Amygdala (tissue), 56 donors: Measurements from ENCODE around the gene HEATR9.

Experiments used
- DNase-seq, 56 donors: peaks; one replicate each; lab custom pipeline; 2025; lab: John Stamatoyannopoulos, UW

The HEATR9 gene

GRCh38 chr17:35867574-35867973, 1.1 kb downstream of the HEATR9 start:
- no peak for DNase-seq

- DNase-seq = no peak
Measured at GRCh38 chr17:35866341-35866950, 2.2 kb downstream of the HEATR9 start.

GRCh38 chr17:35865412-35866340, 3.0 kb downstream of the HEATR9 start:
- DNase-seq = no peak

GRCh38 chr17:35864853-35865252, 3.8 kb downstream of the HEATR9 start:
- DNase-seq = no peak

GRCh38 chr17:35856603-35857002, 12.1 kb downstream of the HEATR9 start:
- DNase-seq = no peak

- no peak for DNase-seq
Measured at GRCh38 chr17:35855965-35856364, 12.7 kb downstream of the HEATR9 start.

- DNase-seq = peak in 24 of 56 donors; percentile 1 to 68 (median 8)
Measured at GRCh38 chr17:35849469-35850348, 19.0 kb downstream of the HEATR9 start.

- no peak for DNase-seq
Measured at GRCh38 chr17:35847633-35848373, 20.9 kb downstream of the HEATR9 start.

- no peak for DNase-seq
Measured at GRCh38 chr17:35847006-35847405, 21.7 kb downstream of the HEATR9 start.

GRCh38 chr17:35846055-35846809, 22.5 kb downstream of the HEATR9 start:
- DNase-seq = no peak

- DNase-seq = no peak
Measured at GRCh38 chr17:35844547-35844946, 24.1 kb downstream of the HEATR9 start.

GRCh38 chr17:35843698-35844097, 25.0 kb downstream of the HEATR9 start:
- DNase-seq = no peak

GRCh38 chr17:35842239-35842638, 26.5 kb downstream of the HEATR9 start:
- DNase-seq = no peak

GRCh38 chr17:35841505-35841904, 27.2 kb downstream of the HEATR9 start:
- no peak for DNase-seq

- no peak for DNase-seq
Measured at GRCh38 chr17:35841101-35841500, 27.6 kb downstream of the HEATR9 start.

GRCh38 chr17:35825206-35825605, 43.5 kb downstream of the HEATR9 start:
- DNase-seq = no peak

- no peak for DNase-seq
Measured at GRCh38 chr17:35821308-35821707, 47.4 kb downstream of the HEATR9 start.

GRCh38 chr17:35819455-35819854, 49.2 kb downstream of the HEATR9 start:
- DNase-seq = no peak

- DNase-seq = no peak
Measured at GRCh38 chr17:35817196-35817595, 51.5 kb downstream of the HEATR9 start.
